DMS 273 treated with DMSO at 0.1 percent for 48 hours (cell line): ENCODE measurements around the gene STK32C.

ENCODE experiments used
- DNase-seq: peaks from one replicate; lab custom pipeline; 2025; lab: John Stamatoyannopoulos, UW

Gene STK32C

GRCh38 chr10:132182591-132182990 is 125.2 kb downstream of the STK32C start:
- no peak for DNase-seq

GRCh38 chr10:132181691-132182425 is 125.9 kb downstream of the STK32C start:
- no peak for DNase-seq

GRCh38 chr10:132180736-132181135 is 127.0 kb downstream of the STK32C start:
- no peak for DNase-seq

GRCh38 chr10:132179551-132180392 is 128.0 kb downstream of the STK32C start:
- no peak for DNase-seq

GRCh38 chr10:132178672-132179545 is 128.8 kb downstream of the STK32C start:
- DNase-seq, result no peak

- no peak for DNase-seq
These were observed 129.7 kb downstream of the STK32C start for GRCh38 chr10:132178046-132178445.

GRCh38 chr10:132176623-132177500 is 130.9 kb downstream of the STK32C start:
- no peak for DNase-seq

- no peak for DNase-seq
These were observed 131.7 kb downstream of the STK32C start for GRCh38 chr10:132175907-132176581.

GRCh38 chr10:132175408-132175807 is 132.3 kb downstream of the STK32C start:
- DNase-seq, result no peak

GRCh38 chr10:132174237-132174636 is 133.5 kb downstream of the STK32C start:
- DNase-seq, result no peak

GRCh38 chr10:132173185-132173584 is 134.6 kb downstream of the STK32C start:
- DNase-seq, result no peak

- no peak for DNase-seq
These were observed 135.4 kb downstream of the STK32C start for GRCh38 chr10:132172091-132173066.

GRCh38 chr10:132170561-132171361 is 137.0 kb downstream of the STK32C start:
- DNase-seq, result no peak

GRCh38 chr10:132169766-132170560 is 137.8 kb downstream of the STK32C start:
- no peak for DNase-seq

GRCh38 chr10:132169031-132169765 is 138.6 kb downstream of the STK32C start:
- no peak for DNase-seq

GRCh38 chr10:132168571-132169030 is 139.1 kb downstream of the STK32C start:
- DNase-seq, result no peak

- DNase-seq, result no peak
These were observed 139.8 kb downstream of the STK32C start for GRCh38 chr10:132167976-132168375.
